HepG2 (cell line): ENCODE results near the gene FEM1B. TPM values are rescaled to one million over a fixed set of nuclear protein-coding genes. Genes with fewer than 3 reads are reported as not detected.

Source experiments
- ADNP ChIP-seq: sonication (generic); formaldehyde crosslinking; IDR thresholded peaks from 2 replicates; pipeline ENCODE4 v1.4.0; 2020; ENCODE audit warnings: missing genetic modification reagents
- ELF3 ChIP-seq: IDR thresholded peaks from 2 replicates; pipeline ENCODE4 v1.6.1; 2016; ENCODE audit warnings: missing genetic modification reagents, missing compliant biosample characterization
- HOXA9 ChIP-seq: sonication (generic); formaldehyde crosslinking; IDR thresholded peaks from 2 replicates; pipeline ENCODE4 v1.8.1; 2022; ENCODE audit warnings: missing genetic modification reagents, mild to moderate bottlenecking, moderate library complexity, borderline replicate concordance
- KDM2A ChIP-seq: sonication (generic); formaldehyde crosslinking; IDR thresholded peaks from 2 replicates; pipeline ENCODE4 v1.4.0; 2020; ENCODE audit warnings: low read depth, missing genetic modification reagents, borderline replicate concordance
- NFAT5 ChIP-seq: sonication (generic); formaldehyde crosslinking; IDR thresholded peaks from 2 replicates; pipeline ENCODE4 v1.4.0; 2020; ENCODE audit warnings: missing genetic modification reagents
- NFKBIZ ChIP-seq: IDR thresholded peaks from 2 replicates; pipeline ENCODE4 v1.6.1; 2018; ENCODE audit warnings: missing genetic modification reagents, missing compliant biosample characterization
- NR0B2 ChIP-seq: sonication (generic); formaldehyde crosslinking; IDR thresholded peaks from 2 replicates; pipeline ENCODE4 v1.4.0; 2020; ENCODE audit warnings: mild to moderate bottlenecking, missing genetic modification reagents
- POGK ChIP-seq: sonication (generic); formaldehyde crosslinking; conservative IDR thresholded peaks from 2 replicates; pipeline ENCODE4 v1.8.0; 2022; ENCODE audit warnings: mild to moderate bottlenecking, moderate library complexity, missing genetic modification reagents
- RAD21 ChIP-seq: fragments of 450-650 bp; formaldehyde crosslinking; IDR thresholded peaks from 2 replicates; pipeline ENCODE4 v1.5.0; 2020; ENCODE audit warnings: mild to moderate bottlenecking
- RBFOX2 ChIP-seq: fragments of 200-400 bp; formaldehyde crosslinking; IDR thresholded peaks from 2 replicates; pipeline ENCODE4 v1.6.1; 2017; ENCODE audit warnings: low read depth, mild to moderate bottlenecking, low read length
- SMC3 ChIP-seq: IDR thresholded peaks from 2 replicates; pipeline ENCODE4 v1.6.1; 2011; ENCODE audit warnings: low read length, improper control_type of control experiment
- ZFP37 ChIP-seq: sonication (generic); formaldehyde crosslinking; IDR thresholded peaks from 2 replicates; pipeline ENCODE4 v1.4.0; 2020; ENCODE audit warnings: missing genetic modification reagents, borderline replicate concordance
- ZFP91 ChIP-seq: sonication (generic); formaldehyde crosslinking; IDR thresholded peaks from 2 replicates; pipeline ENCODE4 v1.9.0; 2022; ENCODE audit warnings: missing genetic modification reagents, mild to moderate bottlenecking, borderline replicate concordance
- ZNF136 ChIP-seq: sonication (generic); formaldehyde crosslinking; IDR thresholded peaks from 2 replicates; pipeline ENCODE4 v1.8.1; 2022; ENCODE audit warnings: low read depth, mild to moderate bottlenecking, moderate library complexity, missing genetic modification reagents
- ZNF256 ChIP-seq: sonication (generic); formaldehyde crosslinking; conservative IDR thresholded peaks from 2 replicates; pipeline ENCODE4 v1.4.0; 2020; ENCODE audit warnings: missing genetic modification reagents
- ZNF263 ChIP-seq: sonication (generic); formaldehyde crosslinking; IDR thresholded peaks from 2 replicates; pipeline ENCODE4 v1.4.0; 2020; ENCODE audit warnings: missing genetic modification reagents
- ZNF33B ChIP-seq: sonication (generic); formaldehyde crosslinking; IDR thresholded peaks from 2 replicates; pipeline ENCODE4 v1.5.1; 2020; ENCODE audit warnings: mild to moderate bottlenecking, missing genetic modification reagents
- ZNF510 ChIP-seq: sonication (generic); formaldehyde crosslinking; IDR thresholded peaks from 2 replicates; pipeline ENCODE4 v1.4.0; 2020; ENCODE audit warnings: low read depth, mild to moderate bottlenecking, missing genetic modification reagents
- ZNF589 ChIP-seq: sonication (generic); formaldehyde crosslinking; conservative IDR thresholded peaks from 2 replicates; pipeline ENCODE4 v1.8.0; 2022; ENCODE audit warnings: mild to moderate bottlenecking, moderate library complexity, missing genetic modification reagents
- ZNF652 ChIP-seq: IDR thresholded peaks from 2 replicates; pipeline ENCODE4 v1.6.1; 2016; ENCODE audit warnings: low read depth, borderline replicate concordance
- ZNF720 ChIP-seq: sonication (generic); formaldehyde crosslinking; IDR thresholded peaks from 2 replicates; pipeline ENCODE4 v1.4.0; 2020; ENCODE audit warnings: missing genetic modification reagents
- polyA plus RNA-seq, 8 experiments: library from polyadenylated mRNA; depleted of rRNA in 3 of 8; stranded (reverse) in 7 of 8; unstranded in 1 of 8; fragments of >200 nt; fragmentation: Illumina TruSeq in 4 of 8; extraction: Trizol in 4 of 8; gene quantifications; 2 replicates each; pipeline versions ENCODE4 v1.2.1 to v1.2.3, GENCODE V29; 2011 to 2016; ENCODE audit warnings: low read depth in 4 of 8, missing spikeins in 1 of 8, mixed read lengths in 1 of 8; ENCODE audit not compliant: insufficient read depth in 1 of 8
- total RNA-seq, 5 experiments: library from RNA; depleted of rRNA; stranded (reverse); fragments of >200 nt; fragmentation: Illumina TruSeq; extraction: Trizol; gene quantifications; 2 replicates each; pipeline ENCODE4 v1.2.3, GENCODE V29; 2016; ENCODE audit warnings: low read depth in 1 of 5

The FEM1B gene
- total and polyA plus RNA-seq, 2 of the 13 experiments (the other 11 are each of a cell fraction or from before 2014, with no cell fraction given): 38.1 to 40.0 TPM

- TF ChIP-seq ZNF510 (CRISPR knock-in tag): no peak
- TF ChIP-seq HOXA9 (CRISPR knock-in tag): no peak
- TF ChIP-seq ZNF589 (CRISPR knock-in tag): no peak
- peak; percentile 62; the same call in 1 of the 2 replicates for TF ChIP-seq KDM2A (CRISPR knock-in tag)
- 0 out of 2 replicates have a peak, but pooled peaks have one; percentile 44 for TF ChIP-seq ZNF256
- no peak for TF ChIP-seq RAD21 (CRISPR knock-in tag)
- peak; percentile 75 for TF ChIP-seq ELF3
- no peak; the same call in 1 of the 2 replicates for TF ChIP-seq ADNP (CRISPR knock-in tag)
- no peak for TF ChIP-seq ZNF136
- TF ChIP-seq ZFP91: peak; percentile 75
- no peak for TF ChIP-seq RBFOX2
- TF ChIP-seq SMC3: no peak
- peak; percentile 58; the same call in 1 of the 2 replicates for TF ChIP-seq NFAT5
- TF ChIP-seq ZFP37: no peak
- no peak for TF ChIP-seq ZNF33B
- TF ChIP-seq NFKBIZ (CRISPR knock-in tag): no peak
- TF ChIP-seq ZNF263 (CRISPR knock-in tag): no peak
- no peak for TF ChIP-seq ZNF720 (CRISPR knock-in tag)
- no peak for TF ChIP-seq NR0B2 (CRISPR knock-in tag)
- TF ChIP-seq POGK (CRISPR knock-in tag): 0 out of 2 replicates have a peak, but pooled peaks have one; percentile 47
- no peak for TF ChIP-seq ZNF652 (CRISPR knock-in tag)
Observed at GRCh38 chr15:68256675-68257450, 20.7 kb upstream of the FEM1B start (continued).
